22Rv1 (cell line): ENCODE data around the gene SORCS2.

ENCODE experiments used
- CTCF ChIP-seq: fragments of 450-650 bp; IDR thresholded peaks from 2 replicates; pipeline ENCODE4 v1.5.1; 2017; ENCODE audit warnings: mild to moderate bottlenecking
- ZFX ChIP-seq: fragments of 450-650 bp; IDR thresholded peaks from 2 replicates; pipeline ENCODE4 v1.6.1; 2017; ENCODE audit warnings: antibody characterized with exemption, borderline replicate concordance

DNA sequence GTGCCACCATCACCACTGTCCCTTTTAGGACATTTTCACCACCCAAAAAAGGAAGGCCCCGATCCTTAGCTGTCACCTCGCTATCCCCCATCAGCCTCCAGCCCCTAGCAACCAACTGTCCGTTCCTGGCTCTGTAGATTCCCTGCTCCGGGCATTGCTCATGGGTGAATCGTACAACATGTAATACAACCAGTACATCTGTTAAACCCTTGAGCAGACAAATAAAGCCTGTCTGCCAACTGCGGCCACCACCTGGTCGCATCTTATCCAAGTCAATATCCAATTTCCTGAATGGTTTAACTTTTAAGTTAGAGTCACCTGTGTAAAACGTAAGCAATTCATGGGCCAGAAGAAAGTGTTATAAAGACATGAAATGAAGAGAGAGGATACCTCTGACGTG lies 495.5 kb downstream of the SORCS2 start:
- TF ChIP-seq ZFX, result no peak
- no peak for TF ChIP-seq CTCF
